HepG2 (cell line): ENCODE data around the gene NECTIN2. TPM values are rescaled to one million over a fixed set of nuclear protein-coding genes. Genes with fewer than 3 reads are reported as not detected.

Experiments used
- BRD4 ChIP-seq: sonication (generic); formaldehyde crosslinking; IDR thresholded peaks from 2 replicates; pipeline ENCODE4 v1.4.0; 2020; ENCODE audit warnings: missing genetic modification reagents
- CC2D1A ChIP-seq: sonication (generic); formaldehyde crosslinking; IDR thresholded peaks from 2 replicates; pipeline ENCODE4 v1.8.1; 2023; ENCODE audit warnings: mild to moderate bottlenecking, missing genetic modification reagents
- GTF3A ChIP-seq: sonication (generic); formaldehyde crosslinking; conservative IDR thresholded peaks from 2 replicates; pipeline ENCODE4 v1.4.0; 2020; ENCODE audit warnings: mild to moderate bottlenecking, missing genetic modification reagents
- KAT2B ChIP-seq: fragments of 150-350 bp; IDR thresholded peaks from 2 replicates; pipeline ENCODE4 v1.6.1; 2014; ENCODE audit warnings: low read depth, low read length, borderline replicate concordance
- MTA3 ChIP-seq: sonication (generic); formaldehyde crosslinking; IDR thresholded peaks from 2 replicates; pipeline ENCODE4 v1.4.0; 2020; ENCODE audit warnings: missing genetic modification reagents
- NFE2L1 ChIP-seq: sonication (generic); formaldehyde crosslinking; IDR thresholded peaks from 2 replicates; pipeline ENCODE4 v1.4.0; 2020; ENCODE audit warnings: missing genetic modification reagents, mild to moderate bottlenecking, borderline replicate concordance
- RFX1 ChIP-seq: fragments of 450-650 bp; IDR thresholded peaks from 2 replicates; pipeline ENCODE4 v1.6.1; 2017
- THAP11 ChIP-seq: IDR thresholded peaks from 2 replicates; pipeline ENCODE4 v1.6.1; 2016; ENCODE audit warnings: missing biosample characterization, missing genetic modification reagents
- YY1 ChIP-seq: IDR thresholded peaks from 2 replicates; pipeline ENCODE4 v1.6.1; 2011; ENCODE audit warnings: low read length, low read depth, moderate library complexity, mild to moderate bottlenecking; ENCODE audit not compliant: insufficient read depth, insufficient replicate concordance
- ZFP36L1 ChIP-seq: sonication (generic); formaldehyde crosslinking; IDR thresholded peaks from 2 replicates; pipeline ENCODE4 v1.8.0; 2022; ENCODE audit warnings: mild to moderate bottlenecking, missing genetic modification reagents, moderate library complexity
- ZNF329 ChIP-seq: sonication (generic); formaldehyde crosslinking; IDR thresholded peaks from 2 replicates; pipeline ENCODE4 v1.9.0; 2021; ENCODE audit warnings: low read depth, mild to moderate bottlenecking, missing genetic modification reagents
- ZNF749 ChIP-seq: sonication (generic); formaldehyde crosslinking; IDR thresholded peaks from 2 replicates; pipeline ENCODE4 v1.8.0; 2022; ENCODE audit warnings: mild to moderate bottlenecking, missing genetic modification reagents, moderate library complexity, borderline replicate concordance
- polyA plus RNA-seq, 8 experiments: library from polyadenylated mRNA; depleted of rRNA in 3 of 8; stranded (reverse) in 7 of 8; unstranded in 1 of 8; fragments of >200 nt; fragmentation: Illumina TruSeq in 4 of 8; extraction: Trizol in 4 of 8; gene quantifications; 2 replicates each; pipeline versions ENCODE4 v1.2.1 to v1.2.3, GENCODE V29; 2011 to 2016; ENCODE audit warnings: low read depth in 4 of 8, missing spikeins in 1 of 8, mixed read lengths in 1 of 8; ENCODE audit not compliant: insufficient read depth in 1 of 8
- total RNA-seq, 5 experiments: library from RNA; depleted of rRNA; stranded (reverse); fragments of >200 nt; fragmentation: Illumina TruSeq; extraction: Trizol; gene quantifications; 2 replicates each; pipeline ENCODE4 v1.2.3, GENCODE V29; 2016; ENCODE audit warnings: low read depth in 1 of 5
- TF ChIP-seq, protein P1 (sequence below): sonication (generic); formaldehyde crosslinking; IDR thresholded peaks from 2 replicates; pipeline ENCODE4 v1.8.0; 2022; ENCODE audit warnings: mild to moderate bottlenecking, missing genetic modification reagents; ENCODE audit not compliant: insufficient replicate concordance
- TF ChIP-seq, protein P2 (sequence below): sonication (generic); formaldehyde crosslinking; IDR thresholded peaks from 2 replicates; pipeline ENCODE4 v1.4.0; 2020; ENCODE audit warnings: missing genetic modification reagents, mild to moderate bottlenecking, borderline replicate concordance
- TF ChIP-seq, protein P3 (sequence below): sonication (generic); formaldehyde crosslinking; IDR thresholded peaks from 2 replicates; pipeline ENCODE4 v1.8.1; 2023; ENCODE audit warnings: mild to moderate bottlenecking, missing genetic modification reagents
- TF ChIP-seq, protein P4 (sequence below): sonication (generic); formaldehyde crosslinking; IDR thresholded peaks from 2 replicates; pipeline ENCODE4 v1.5.0; 2020; ENCODE audit warnings: missing genetic modification reagents
- TF ChIP-seq, protein P5 (sequence below): sonication (generic); formaldehyde crosslinking; IDR thresholded peaks from 2 replicates; pipeline ENCODE4 v1.8.0; 2022; ENCODE audit warnings: mild to moderate bottlenecking, missing genetic modification reagents
- TF ChIP-seq, protein P6 (sequence below): sonication (generic); formaldehyde crosslinking; IDR thresholded peaks from 2 replicates; pipeline ENCODE4 v1.4.0; 2020; ENCODE audit warnings: missing genetic modification reagents

Gene NECTIN2
- total and polyA plus RNA-seq, 2 of the 13 experiments (the other 11 are each of a cell fraction or from before 2014, with no cell fraction given), result 75.4 to 114 TPM

DNA sequence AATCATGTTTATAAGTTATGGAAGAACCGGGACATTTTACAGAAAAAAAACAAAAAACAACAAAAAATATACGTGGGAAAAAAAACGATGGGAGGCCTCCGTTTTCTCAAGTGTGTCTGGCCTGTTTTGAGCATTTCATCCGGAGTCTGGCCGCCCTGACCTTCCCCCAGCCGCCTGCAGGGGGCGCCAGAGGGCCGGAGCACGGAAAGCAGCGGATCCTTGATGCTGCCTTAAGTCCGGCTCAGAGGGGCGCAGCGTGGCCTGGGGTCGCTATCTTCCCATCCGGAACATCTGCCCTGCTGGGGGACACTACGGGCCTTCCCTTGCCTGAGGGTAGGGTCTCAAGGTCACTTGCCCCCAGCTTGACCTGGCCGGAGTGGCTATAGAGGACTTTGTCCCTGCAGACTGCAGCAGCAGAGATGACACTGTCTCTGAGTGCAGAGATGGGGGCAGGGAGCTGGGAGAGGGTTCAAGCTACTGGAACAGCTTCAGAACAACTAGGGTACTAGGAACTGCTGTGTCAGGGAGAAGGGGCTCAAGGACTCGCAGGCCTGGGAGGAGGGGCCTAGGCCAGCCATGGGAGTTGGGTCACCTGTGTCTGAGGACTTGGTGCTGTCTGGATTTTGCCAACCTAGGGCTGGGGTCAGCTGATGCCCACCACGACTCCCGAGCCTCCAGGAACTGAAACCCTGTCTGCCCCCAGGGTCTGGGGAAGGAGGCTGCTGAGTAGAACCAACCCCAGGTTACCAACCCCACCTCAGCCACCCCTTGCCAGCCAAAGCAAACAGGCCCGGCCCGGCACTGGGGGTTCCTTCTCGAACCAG, 57.7 kb downstream of the NECTIN2 start (continued):
- TF ChIP-seq NFE2L1 (CRISPR knock-in tag), result no peak
- TF ChIP-seq, protein P1, sequence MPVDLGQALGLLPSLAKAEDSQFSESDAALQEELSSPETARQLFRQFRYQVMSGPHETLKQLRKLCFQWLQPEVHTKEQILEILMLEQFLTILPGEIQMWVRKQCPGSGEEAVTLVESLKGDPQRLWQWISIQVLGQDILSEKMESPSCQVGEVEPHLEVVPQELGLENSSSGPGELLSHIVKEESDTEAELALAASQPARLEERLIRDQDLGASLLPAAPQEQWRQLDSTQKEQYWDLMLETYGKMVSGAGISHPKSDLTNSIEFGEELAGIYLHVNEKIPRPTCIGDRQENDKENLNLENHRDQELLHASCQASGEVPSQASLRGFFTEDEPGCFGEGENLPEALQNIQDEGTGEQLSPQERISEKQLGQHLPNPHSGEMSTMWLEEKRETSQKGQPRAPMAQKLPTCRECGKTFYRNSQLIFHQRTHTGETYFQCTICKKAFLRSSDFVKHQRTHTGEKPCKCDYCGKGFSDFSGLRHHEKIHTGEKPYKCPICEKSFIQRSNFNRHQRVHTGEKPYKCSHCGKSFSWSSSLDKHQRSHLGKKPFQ, result peak; percentile 85
- peak; percentile 64 for TF ChIP-seq THAP11 (CRISPR knock-in tag)
- TF ChIP-seq MTA3 (CRISPR knock-in tag), result no peak
- no peak for TF ChIP-seq ZNF329 (CRISPR knock-in tag)
- peak; percentile 91; the same call in 1 of the 2 replicates for TF ChIP-seq GTF3A (CRISPR knock-in tag)
- TF ChIP-seq YY1, result peak; percentile 46
- TF ChIP-seq, protein P2, sequence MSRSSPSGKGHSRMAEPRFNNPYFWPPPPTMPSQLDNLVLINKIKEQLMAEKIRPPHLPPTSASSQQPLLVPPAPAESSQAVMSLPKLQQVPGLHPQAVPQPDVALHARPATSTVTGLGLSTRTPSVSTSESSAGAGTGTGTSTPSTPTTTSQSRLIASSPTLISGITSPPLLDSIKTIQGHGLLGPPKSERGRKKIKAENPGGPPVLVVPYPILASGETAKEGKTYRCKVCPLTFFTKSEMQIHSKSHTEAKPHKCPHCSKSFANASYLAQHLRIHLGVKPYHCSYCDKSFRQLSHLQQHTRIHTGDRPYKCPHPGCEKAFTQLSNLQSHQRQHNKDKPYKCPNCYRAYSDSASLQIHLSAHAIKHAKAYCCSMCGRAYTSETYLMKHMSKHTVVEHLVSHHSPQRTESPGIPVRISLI (CRISPR knock-in tag), result peak; percentile 71; the same call in 1 of the 2 replicates
- no peak for TF ChIP-seq ZNF749 (CRISPR knock-in tag)
- peak; percentile 60; the same call in 1 of the 2 replicates for TF ChIP-seq ZFP36L1
- TF ChIP-seq, protein P3, sequence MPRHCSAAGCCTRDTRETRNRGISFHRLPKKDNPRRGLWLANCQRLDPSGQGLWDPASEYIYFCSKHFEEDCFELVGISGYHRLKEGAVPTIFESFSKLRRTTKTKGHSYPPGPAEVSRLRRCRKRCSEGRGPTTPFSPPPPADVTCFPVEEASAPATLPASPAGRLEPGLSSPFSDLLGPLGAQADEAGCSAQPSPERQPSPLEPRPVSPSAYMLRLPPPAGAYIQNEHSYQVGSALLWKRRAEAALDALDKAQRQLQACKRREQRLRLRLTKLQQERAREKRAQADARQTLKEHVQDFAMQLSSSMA, result no peak
- peak; percentile 93; the same call in 1 of the 2 replicates for TF ChIP-seq CC2D1A
- TF ChIP-seq KAT2B, result no peak
- no peak for TF ChIP-seq RFX1
- TF ChIP-seq, protein P4, sequence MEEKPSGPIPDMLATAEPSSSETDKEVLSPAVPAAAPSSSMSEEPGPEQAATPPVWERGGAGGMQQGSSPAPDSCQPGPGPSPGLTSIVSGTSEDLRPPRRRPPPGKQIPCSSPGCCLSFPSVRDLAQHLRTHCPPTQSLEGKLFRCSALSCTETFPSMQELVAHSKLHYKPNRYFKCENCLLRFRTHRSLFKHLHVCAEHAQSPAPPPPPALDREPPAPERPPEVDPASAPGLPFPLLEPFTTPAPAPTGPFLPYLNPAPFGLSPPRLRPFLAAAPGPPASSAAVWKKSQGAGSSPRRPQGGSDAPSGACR (CRISPR knock-in tag), result peak; percentile 47; the same call in 1 of the 2 replicates
- TF ChIP-seq, protein P5, sequence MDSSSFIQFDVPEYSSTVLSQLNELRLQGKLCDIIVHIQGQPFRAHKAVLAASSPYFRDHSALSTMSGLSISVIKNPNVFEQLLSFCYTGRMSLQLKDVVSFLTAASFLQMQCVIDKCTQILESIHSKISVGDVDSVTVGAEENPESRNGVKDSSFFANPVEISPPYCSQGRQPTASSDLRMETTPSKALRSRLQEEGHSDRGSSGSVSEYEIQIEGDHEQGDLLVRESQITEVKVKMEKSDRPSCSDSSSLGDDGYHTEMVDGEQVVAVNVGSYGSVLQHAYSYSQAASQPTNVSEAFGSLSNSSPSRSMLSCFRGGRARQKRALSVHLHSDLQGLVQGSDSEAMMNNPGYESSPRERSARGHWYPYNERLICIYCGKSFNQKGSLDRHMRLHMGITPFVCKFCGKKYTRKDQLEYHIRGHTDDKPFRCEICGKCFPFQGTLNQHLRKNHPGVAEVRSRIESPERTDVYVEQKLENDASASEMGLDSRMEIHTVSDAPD, result 0 out of 2 replicates have a peak, but pooled peaks have one; percentile 39
- TF ChIP-seq BRD4, result 0 out of 2 replicates have a peak, but pooled peaks have one; percentile 31
- TF ChIP-seq, protein P6, sequence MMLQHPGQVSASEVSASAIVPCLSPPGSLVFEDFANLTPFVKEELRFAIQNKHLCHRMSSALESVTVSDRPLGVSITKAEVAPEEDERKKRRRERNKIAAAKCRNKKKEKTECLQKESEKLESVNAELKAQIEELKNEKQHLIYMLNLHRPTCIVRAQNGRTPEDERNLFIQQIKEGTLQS (CRISPR knock-in tag), result no peak
